NCI-H345 treated with DMSO at 0.1 percent for 48 hours (cell line): ENCODE data around the gene MRM2.

Experiments used
- DNase-seq: peaks from one replicate; lab custom pipeline; 2025; ENCODE audit not compliant: unreplicated experiment; lab: John Stamatoyannopoulos, UW

Gene MRM2

DNA sequence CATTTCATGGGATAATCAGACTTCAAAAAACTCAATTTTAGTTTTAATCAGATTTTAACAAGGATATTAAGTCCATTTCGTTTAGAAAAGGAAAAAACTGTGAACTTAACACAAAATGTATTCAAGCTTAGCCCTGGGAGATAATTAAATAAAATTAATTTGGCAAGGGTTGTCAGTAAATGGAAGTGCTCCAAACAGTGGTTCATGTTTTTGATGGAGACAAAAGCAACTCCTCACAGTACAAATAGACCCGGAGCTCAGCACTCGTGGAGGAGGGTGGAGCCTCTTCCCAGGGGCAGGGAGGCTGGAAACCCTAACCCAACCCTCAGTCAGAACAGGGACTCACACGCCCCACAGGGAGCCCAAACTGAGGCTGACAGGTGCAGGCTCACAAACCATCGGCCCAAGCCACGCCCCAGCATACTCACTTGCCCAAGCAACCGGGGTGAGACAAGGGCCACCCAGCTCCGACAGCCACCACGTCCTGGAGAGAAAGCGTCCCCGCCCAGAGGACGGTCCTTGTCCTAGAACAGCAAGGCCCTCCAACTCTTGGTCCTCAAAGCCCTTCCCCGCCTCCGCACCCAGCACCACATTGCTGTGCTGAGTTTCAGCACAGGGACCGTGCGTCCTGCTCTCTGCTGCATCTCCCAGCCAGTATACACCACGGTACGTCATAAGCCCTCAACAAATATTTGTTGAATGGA is 49.0 kb downstream of the MRM2 start:
- DNase-seq = peak; percentile 86

DNA sequence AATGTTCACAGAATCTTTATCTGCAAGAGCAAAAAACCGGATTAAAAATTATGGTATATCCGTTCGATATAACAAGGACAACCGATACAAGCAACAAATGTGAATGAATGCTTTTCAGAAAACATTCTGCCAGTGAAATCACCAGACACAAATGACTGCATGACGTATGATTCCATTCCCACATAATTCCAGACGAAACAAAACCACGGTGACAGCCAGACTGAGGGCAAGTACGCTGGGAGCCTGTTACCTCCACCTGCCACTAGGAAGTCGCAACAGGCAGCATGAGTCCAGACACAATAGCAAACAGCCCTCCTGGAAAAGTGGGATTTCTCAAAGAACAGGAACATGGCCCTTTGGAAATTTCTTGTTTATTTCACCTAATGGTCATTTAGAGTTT is 51.0 kb downstream of the MRM2 start:
- no peak for DNase-seq

DNA sequence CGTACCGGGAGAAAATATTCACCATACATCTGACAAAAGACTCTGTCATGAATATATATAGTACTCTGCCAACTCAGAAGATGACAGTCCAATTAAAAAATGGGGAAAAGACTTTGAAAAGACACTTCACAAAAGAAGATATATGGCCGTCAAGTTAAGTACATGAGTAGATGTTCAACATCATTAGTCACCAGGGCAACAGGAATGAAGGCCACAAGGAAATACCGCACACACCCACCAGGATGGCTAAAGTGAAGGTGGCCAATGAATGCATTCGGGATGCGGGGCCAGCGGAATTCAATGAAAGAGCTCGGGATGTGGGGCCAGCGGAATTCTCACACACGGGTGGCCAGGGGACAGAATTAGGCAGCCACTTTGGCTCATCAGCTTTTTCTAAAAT is 51.5 kb downstream of the MRM2 start:
- DNase-seq = no peak

DNA sequence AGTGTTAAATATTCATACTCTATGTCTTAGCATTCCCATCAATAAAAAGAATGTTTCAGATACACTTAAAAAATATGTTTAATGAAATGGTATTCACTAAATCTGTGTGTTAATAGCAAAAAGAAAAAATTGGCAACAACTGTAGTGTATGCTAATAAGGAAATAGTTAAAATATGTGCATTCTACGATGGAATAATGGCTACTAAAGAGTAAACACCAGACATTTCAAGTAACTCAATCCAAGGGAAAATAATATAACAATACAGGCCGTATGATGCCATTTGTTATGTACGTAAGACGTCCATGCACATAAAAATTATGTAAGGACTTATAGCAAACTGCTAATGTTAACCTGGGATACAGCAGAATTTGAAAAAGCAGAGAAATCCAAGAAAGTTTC is 55.8 kb downstream of the MRM2 start:
- DNase-seq = no peak

GRCh38 chr7:2185715-2186114 is 56.3 kb downstream of the MRM2 start:
- DNase-seq = no peak
